ENCODE data around the gene PTX4. TPM values are rescaled to one million over a fixed set of nuclear protein-coding genes. Genes with fewer than 3 reads are reported as not detected.
A peak's percentile ranks its signal among the peaks of the same experiment; 100 is the strongest.

PTX4 gene
- total RNA-seq, 1 donor from 2014 or later: not detected

DNA sequence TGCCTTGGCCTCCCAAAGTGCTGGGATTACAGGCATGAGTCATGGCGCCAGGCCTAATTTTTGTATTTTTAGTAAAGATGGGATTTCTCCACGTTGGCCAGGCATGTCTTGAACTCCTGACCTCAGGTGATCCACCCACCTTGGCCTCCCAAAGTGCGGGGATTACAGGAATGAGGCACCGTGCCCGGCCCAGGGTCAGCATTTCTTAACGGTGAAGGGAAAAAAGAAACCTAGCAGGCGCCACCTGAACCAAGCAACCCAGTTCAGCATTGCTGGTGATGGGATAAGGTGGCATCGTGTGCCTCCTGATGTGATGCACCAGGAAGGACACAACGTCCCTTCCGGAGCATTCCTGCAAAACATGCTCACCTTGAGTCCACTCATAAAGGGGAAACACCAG is 11.7 kb downstream of the PTX4 start:
- intact Hi-C loops (cut with DNase I): no loop called here
- H3K9me3 ChIP-seq: no peaks in the 10 kb centered on the region
- H3K4me1 ChIP-seq: peaks cover 0 to 18% of the 10 kb centered on the region in 2 donors
- H3K27ac ChIP-seq: no peak overlapping the region
- DNase-seq (ENCODE audit: low spot score in 2 of 2): no peak
- H3K27me3 ChIP-seq: no peaks in the 10 kb centered on the region
- no peak overlapping the region for H3K4me3 ChIP-seq
- TF ChIP-seq, protein P1, sequence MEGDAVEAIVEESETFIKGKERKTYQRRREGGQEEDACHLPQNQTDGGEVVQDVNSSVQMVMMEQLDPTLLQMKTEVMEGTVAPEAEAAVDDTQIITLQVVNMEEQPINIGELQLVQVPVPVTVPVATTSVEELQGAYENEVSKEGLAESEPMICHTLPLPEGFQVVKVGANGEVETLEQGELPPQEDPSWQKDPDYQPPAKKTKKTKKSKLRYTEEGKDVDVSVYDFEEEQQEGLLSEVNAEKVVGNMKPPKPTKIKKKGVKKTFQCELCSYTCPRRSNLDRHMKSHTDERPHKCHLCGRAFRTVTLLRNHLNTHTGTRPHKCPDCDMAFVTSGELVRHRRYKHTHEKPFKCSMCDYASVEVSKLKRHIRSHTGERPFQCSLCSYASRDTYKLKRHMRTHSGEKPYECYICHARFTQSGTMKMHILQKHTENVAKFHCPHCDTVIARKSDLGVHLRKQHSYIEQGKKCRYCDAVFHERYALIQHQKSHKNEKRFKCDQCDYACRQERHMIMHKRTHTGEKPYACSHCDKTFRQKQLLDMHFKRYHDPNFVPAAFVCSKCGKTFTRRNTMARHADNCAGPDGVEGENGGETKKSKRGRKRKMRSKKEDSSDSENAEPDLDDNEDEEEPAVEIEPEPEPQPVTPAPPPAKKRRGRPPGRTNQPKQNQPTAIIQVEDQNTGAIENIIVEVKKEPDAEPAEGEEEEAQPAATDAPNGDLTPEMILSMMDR (IDR thresholded peaks at IDR 0.05): no peak
- H3K36me3 ChIP-seq: no peaks in the 10 kb centered on the region

- Histone ChIP-seq H3K9me3 (no peaks in the 10 kb centered on the region), H3K27me3 (no peaks in the 10 kb centered on the region), H3K27ac (peak overlapping the region; percentile 83 to 86), H3K4me3 (peak overlapping the region; percentile 88 to 89), H3K36me3 (no peaks in the 10 kb centered on the region), H3K4me1 (peaks cover 0 to 18% of the 10 kb centered on the region in 2 donors)
- DNase-seq (ENCODE audit: low spot score in 2 of 2): no peak
- TF ChIP-seq, protein P1 (IDR thresholded peaks at IDR 0.05): no peak
- intact Hi-C loops (cut with DNase I): loop anchor here (1.0 to 2.0 kb wide), 3 partner anchors 18 to 135 kb away; partner anchors contain the start of genes TELO2 and UQCC4
Measured at GRCh38 chr16:1475552-1476114, 13.1 kb downstream of the PTX4 start.

GRCh38 chr16:1474796-1475551 is 13.8 kb downstream of the PTX4 start, which contains the start of gene CLCN7:
CLCN7 (minus strand) TSS chr16:1475028; CDS start chr16:1474974, 54 bp downstream.
- peak within 1 kb of the TSS; percentile 88 to 89 for H3K4me3 ChIP-seq
- peak; percentile 62 to 94 for DNase-seq (ENCODE audit: low spot score in 2 of 2)
- peak within 1 kb of the TSS; percentile 83 to 86 for H3K27ac ChIP-seq
- H3K4me1 ChIP-seq: peaks cover 0 to 18% of the 10 kb centered on the region in 2 donors
- intact Hi-C loops (cut with DNase I): loop anchor here (1.0 to 2.0 kb wide), 3 partner anchors 18 to 136 kb away; partner anchors contain the start of genes TELO2 and UQCC4
- H3K36me3 ChIP-seq: no peaks in the 10 kb centered on the region
- H3K9me3 ChIP-seq: no peaks in the 10 kb centered on the region
- H3K27me3 ChIP-seq: no peaks in the 10 kb centered on the region
- TF ChIP-seq, protein P1 (IDR thresholded peaks at IDR 0.05): no peak

DNA sequence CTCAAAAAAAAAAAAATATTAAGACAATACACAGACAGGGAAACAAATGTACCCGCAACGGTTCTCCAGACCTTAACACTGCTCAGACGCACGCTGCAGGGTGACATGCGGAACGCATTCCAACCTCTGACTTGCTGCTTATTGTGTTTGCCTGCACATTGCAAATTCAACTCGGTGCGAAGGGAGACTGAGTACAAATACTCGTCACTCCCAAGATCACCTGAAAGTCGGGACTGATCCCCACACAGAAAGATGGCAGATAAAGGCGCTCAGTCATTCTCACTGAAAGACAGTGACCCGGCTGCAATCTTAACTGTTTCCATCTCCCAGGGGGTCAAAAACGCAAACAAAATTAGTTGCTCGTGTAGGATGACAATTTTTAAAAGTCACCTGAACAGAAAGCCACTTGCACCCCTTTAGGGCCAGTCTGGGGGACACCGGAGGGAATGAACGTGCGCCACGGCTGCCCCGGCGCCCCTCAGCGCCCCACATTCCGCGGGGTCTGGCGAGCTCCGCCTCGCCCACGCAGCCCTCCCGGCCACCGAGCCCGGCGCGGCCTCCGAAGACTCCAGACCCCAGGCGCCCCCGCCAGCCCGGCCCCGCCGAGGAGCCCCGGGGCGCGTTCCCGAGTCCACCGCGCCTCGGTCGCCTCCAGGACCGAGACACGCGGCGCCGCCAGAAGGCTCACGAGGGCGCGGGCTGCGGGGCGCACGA is 14.5 kb downstream of the PTX4 start:
- H3K36me3 ChIP-seq: no peaks in the 10 kb centered on the region
- intact Hi-C loops (cut with DNase I): loop anchor here (2.0 kb wide), 2 partner anchors 53 to 137 kb away; partner anchors contain the start of gene UQCC4
- peak overlapping the region in 1 of 2 donors; percentile 83 for H3K27ac ChIP-seq
- peak overlapping the region; percentile 88 to 89 for H3K4me3 ChIP-seq
- H3K4me1 ChIP-seq: peaks cover 0 to 18% of the 10 kb centered on the region in 2 donors
- TF ChIP-seq, protein P1 (IDR thresholded peaks at IDR 0.05): no peak
- no peaks in the 10 kb centered on the region for H3K27me3 ChIP-seq
- no peak for DNase-seq (ENCODE audit: low spot score in 2 of 2)
- no peaks in the 10 kb centered on the region for H3K9me3 ChIP-seq

DNA sequence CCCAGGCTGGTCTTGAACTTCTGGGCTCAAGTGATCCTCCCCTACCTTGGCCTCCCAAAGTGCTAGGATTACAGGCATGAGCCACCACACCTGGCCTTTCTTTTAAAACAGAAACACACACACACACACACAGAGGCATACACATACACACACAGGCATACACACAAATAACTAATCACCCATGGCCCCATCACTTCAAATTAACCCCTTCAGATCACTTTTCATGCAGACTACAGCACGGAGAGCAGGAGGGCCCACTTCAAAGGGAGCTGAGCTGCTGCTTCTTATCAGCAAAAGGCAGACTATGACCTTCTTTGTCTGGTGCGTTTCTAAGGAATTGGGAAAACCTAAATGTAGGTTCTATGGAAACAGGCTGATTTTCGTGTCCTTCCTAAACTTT is 15.8 kb downstream of the PTX4 start:
- intact Hi-C loops (cut with DNase I): no loop called here
- DNase-seq (ENCODE audit: low spot score in 2 of 2): no peak
- Histone ChIP-seq H3K36me3 (no peaks in the 10 kb centered on the region), H3K27ac (no peak overlapping the region), H3K4me3 (no peak overlapping the region), H3K4me1 (peaks cover 0 to 18% of the 10 kb centered on the region in 2 donors), H3K27me3 (no peaks in the 10 kb centered on the region), H3K9me3 (no peaks in the 10 kb centered on the region)
- TF ChIP-seq, protein P1 (IDR thresholded peaks at IDR 0.05): no peak
